Ovary (tissue), 3 donors: Measurements from ENCODE around the gene RNF223.

Experiments used
- POLR2A ChIP-seq: fragments of 450-650 bp; IDR thresholded peaks from one replicate; pipeline ENCODE4 v1.6.1; 2017; ENCODE audit warnings: antibody characterized with exemption, mild to moderate bottlenecking, moderate library complexity
- TF ChIP-seq, protein P1 (sequence below), 3 donors: fragments of 450-650 bp in 2 of 3; fragments of 200-600 bp in 1 of 3; IDR thresholded peaks; one replicate each; pipeline versions ENCODE4 v1.5.1 to v1.8.0; 2016 to 2022; ENCODE audit warnings: antibody characterized with exemption in 3 of 3, mild to moderate bottlenecking in 1 of 3
- donor health status: DM: no; HTN: no; CAD: no.

- no peak for TF ChIP-seq POLR2A
- TF ChIP-seq, protein P1, sequence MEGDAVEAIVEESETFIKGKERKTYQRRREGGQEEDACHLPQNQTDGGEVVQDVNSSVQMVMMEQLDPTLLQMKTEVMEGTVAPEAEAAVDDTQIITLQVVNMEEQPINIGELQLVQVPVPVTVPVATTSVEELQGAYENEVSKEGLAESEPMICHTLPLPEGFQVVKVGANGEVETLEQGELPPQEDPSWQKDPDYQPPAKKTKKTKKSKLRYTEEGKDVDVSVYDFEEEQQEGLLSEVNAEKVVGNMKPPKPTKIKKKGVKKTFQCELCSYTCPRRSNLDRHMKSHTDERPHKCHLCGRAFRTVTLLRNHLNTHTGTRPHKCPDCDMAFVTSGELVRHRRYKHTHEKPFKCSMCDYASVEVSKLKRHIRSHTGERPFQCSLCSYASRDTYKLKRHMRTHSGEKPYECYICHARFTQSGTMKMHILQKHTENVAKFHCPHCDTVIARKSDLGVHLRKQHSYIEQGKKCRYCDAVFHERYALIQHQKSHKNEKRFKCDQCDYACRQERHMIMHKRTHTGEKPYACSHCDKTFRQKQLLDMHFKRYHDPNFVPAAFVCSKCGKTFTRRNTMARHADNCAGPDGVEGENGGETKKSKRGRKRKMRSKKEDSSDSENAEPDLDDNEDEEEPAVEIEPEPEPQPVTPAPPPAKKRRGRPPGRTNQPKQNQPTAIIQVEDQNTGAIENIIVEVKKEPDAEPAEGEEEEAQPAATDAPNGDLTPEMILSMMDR (IDR thresholded peaks at IDR 0.05) = no peak
These were observed 6.7 kb downstream of the RNF223 start for GRCh38 chr1:1067284-1067859.
